Subcutaneous adipose tissue (tissue), 4 donors: ENCODE data around the gene DISC1. TPM values are rescaled to one million over a fixed set of nuclear protein-coding genes. Genes with fewer than 3 reads are reported as not detected.

Source experiments
- total RNA-seq, 4 donors: library from RNA; depleted of rRNA; stranded (reverse); fragments of >200 nt; gene quantifications; one replicate each; pipeline ENCODE4 v1.1.0, GENCODE V29; 2016
- TF ChIP-seq, protein P1 (sequence below): fragments of 450-650 bp; IDR thresholded peaks from one replicate; pipeline ENCODE4 v1.5.1; 2016; ENCODE audit warnings: low read depth, mild to moderate bottlenecking, control low read depth, antibody characterized with exemption, moderate library complexity

DISC1 gene
- total RNA-seq = 10 to 100 TPM in 3 of 4 donors, 1 to 10 TPM in 1; 9.8 to 21.6 (median 19.7) TPM

DNA sequence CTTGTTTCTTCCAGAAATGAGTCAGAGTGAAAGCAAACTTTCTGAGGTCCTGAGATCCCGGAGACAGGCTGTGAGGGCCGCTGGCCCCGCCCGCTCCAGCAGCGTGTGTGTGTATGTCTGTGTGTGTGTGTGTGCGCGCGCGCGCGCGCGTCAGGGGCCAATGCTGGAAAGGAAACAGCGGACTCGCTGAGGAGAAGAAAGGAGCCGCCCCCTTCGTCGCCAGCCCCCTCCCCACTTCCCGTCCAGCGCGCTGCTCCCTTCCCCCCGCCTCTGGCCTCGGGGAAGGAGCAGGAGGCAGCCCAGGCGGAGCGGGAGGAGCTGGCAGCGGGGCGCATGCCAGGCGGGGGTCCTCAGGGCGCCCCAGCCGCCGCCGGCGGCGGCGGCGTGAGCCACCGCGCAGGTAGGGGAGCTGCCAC is at the start of gene DISC1:
Gene DISC1 (plus strand): TSS at position 256 of the 416 bp plus-strand sequence. CDS start 78 bp downstream, at position 334.
- TF ChIP-seq, protein P1, sequence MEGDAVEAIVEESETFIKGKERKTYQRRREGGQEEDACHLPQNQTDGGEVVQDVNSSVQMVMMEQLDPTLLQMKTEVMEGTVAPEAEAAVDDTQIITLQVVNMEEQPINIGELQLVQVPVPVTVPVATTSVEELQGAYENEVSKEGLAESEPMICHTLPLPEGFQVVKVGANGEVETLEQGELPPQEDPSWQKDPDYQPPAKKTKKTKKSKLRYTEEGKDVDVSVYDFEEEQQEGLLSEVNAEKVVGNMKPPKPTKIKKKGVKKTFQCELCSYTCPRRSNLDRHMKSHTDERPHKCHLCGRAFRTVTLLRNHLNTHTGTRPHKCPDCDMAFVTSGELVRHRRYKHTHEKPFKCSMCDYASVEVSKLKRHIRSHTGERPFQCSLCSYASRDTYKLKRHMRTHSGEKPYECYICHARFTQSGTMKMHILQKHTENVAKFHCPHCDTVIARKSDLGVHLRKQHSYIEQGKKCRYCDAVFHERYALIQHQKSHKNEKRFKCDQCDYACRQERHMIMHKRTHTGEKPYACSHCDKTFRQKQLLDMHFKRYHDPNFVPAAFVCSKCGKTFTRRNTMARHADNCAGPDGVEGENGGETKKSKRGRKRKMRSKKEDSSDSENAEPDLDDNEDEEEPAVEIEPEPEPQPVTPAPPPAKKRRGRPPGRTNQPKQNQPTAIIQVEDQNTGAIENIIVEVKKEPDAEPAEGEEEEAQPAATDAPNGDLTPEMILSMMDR = no peak

DNA sequence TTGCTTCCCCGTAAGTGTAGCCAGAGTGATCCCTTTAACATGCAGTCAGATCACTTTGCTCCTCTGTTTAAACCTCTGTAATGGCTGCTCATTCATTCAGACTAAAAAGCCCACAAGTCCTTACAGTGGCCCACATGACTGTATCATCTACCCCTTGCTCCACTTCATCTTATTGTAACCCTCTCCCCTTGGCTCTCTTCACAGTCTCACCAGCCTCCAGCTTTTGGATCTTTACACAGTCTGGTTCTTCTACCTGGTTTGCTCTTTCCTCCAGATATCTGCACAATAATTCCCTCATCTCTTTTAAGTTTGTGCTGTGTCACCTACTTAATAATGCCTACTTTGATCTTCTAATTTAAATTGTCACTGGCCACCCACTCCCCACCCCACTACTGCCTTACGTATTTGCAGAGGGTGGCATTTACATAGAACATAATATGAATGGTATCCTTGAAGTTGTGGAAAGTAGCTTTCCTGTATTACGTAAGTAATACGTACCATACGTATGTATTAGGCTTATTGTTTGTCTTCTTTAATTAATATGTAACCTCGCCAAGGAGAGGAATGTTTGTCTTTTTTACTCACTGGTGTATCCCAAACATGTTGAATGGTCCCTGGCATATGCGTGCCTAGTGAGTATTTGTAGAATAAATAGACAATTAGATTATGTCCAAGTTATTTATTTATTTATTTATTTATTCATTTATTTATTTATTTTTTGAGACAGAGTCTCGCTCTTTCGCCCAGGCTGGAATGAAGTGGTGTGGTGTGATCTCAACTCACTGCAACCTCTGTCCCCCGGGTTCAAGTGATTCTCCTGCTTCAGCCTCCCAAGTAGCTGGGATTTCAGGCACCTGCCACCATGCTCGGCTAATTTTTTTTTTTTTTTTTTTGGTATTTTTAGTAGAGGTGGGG is 49.5 kb upstream of the DISC1 start:
- TF ChIP-seq, protein P1 = no peak

DNA sequence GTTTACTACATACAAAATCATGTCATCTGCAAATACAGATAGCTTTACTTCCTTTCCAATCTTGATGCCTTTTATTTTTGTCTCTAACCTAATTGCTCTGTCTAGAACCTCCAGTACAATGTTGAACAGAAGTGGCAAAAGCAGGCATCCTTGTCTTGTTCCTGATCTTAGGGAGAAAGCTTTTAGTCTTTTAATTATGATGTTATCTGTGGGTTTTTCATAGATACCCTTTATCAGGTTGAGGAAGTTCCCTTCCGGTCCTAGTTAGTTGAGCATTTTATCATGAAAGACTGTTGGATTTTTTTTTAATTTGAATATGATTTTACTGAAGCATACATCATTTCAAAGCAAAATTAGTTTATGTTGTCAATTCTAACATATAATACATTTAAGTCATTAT is 45.7 kb upstream of the DISC1 start:
- TF ChIP-seq, protein P1 = no peak

DNA sequence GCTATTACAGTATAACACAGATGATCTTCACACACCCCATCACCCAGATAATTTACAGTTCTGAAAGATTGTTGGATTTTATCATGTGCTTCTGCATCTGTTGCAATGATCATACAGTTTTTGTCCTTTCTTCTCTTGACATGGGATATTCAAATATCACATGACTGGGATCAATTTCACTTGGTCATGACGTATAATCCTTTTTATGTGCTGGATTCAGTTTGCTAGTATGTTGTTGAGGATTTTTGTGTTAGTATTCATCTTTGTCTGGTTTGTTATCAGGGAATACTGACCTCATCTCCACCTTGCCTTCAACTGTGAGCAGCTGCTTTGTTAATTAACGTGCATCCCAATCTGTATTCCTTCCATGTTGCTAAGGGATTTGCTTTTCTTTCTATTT is 44.7 kb upstream of the DISC1 start:
- TF ChIP-seq, protein P1 = no peak

DNA sequence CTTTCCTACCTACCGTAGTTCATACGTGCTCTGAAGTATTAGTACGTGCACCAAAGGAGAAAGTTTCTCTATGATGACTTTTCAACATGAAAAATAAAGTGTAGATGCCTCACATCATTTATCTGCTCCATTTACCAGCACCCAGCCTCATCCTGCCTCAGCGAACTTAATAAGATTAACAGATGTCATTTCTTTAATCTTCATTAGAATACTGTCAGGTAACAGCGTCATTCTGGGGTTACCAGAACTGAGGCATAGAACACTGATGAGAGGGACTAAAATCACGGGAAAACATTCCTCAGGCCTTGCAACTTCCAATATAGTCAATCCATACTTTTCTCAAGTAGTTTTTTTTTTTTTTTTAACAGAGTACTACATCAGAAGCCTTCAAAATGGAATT is 43.2 kb upstream of the DISC1 start:
- TF ChIP-seq, protein P1 = no peak

DNA sequence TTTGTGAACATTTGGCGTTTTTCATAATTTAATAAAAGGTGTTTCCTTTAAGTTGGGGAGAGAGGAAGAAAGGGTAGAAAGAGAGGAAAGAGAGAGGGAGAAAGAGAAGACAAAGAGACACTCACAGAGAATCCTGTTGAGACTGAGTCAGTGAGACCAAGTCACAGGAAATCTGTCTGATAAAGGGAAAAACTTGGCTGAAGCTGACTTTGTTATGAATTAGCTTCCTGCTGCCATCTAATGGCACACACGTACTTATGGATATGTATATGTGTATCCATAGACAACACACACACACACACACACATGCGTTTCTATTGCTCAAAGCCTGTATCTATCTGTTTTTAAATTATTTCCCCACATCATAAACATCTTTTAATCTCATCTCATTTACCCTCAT is 42.5 kb upstream of the DISC1 start:
- TF ChIP-seq, protein P1 = no peak

DNA sequence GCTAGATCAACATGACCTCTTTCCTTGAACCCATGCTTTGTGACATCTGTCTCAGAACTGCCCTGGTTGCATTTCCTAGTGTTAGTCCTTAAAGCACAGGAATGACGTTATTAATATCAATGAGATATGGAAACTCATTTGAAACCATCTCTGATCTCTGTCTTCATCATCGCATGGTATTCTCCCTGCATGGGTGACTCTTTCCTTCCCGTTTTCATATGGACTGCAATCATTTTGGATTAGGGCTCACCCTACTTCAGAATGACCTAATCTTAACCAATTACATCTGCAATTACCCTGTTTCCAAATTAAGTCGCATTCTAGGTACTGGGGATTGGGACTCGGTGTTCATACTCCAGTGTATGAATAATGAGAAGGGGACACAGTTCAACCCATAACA is 41.7 kb upstream of the DISC1 start:
- TF ChIP-seq, protein P1 = no peak
